WI38 (cell line): ENCODE measurements around the gene GNG11.

Source experiments
- H3K4me3 ChIP-seq: 2 replicates; pipeline ENCODE4 v1.5.1; 2011; ENCODE audit warnings: low read depth, mild to moderate bottlenecking, control low read depth, low read length
- CTCF ChIP-seq: IDR thresholded peaks from 2 replicates; pipeline ENCODE4 v1.5.1; 2012; ENCODE audit warnings: low read depth, mild to moderate bottlenecking, control low read depth, low read length

The GNG11 gene

GRCh38 chr7:93943816-93944540 lies 22.4 kb downstream of the GNG11 start:
- H3K4me3 ChIP-seq = no peak overlapping the region
- no peak for TF ChIP-seq CTCF

GRCh38 chr7:93944673-93945072 lies 23.1 kb downstream of the GNG11 start:
- TF ChIP-seq CTCF = no peak

GRCh38 chr7:93945083-93945482 lies 23.5 kb downstream of the GNG11 start:
- H3K4me3 ChIP-seq = no peak overlapping the region
- no peak for TF ChIP-seq CTCF

More at GRCh38 chr7:93944673-93945072, 23.1 kb downstream of the GNG11 start:
- no peak overlapping the region for H3K4me3 ChIP-seq

GRCh38 chr7:93945756-93946535 lies 24.4 kb downstream of the GNG11 start:
- H3K4me3 ChIP-seq = no peak overlapping the region
- no peak for TF ChIP-seq CTCF

GRCh38 chr7:93948106-93948505 lies 26.6 kb downstream of the GNG11 start:
- no peak for TF ChIP-seq CTCF
- H3K4me3 ChIP-seq = no peak overlapping the region

- no peak overlapping the region for H3K4me3 ChIP-seq
- no peak for TF ChIP-seq CTCF
Measured at GRCh38 chr7:93948873-93949272, 27.3 kb downstream of the GNG11 start.

GRCh38 chr7:93949423-93949822 lies 27.9 kb downstream of the GNG11 start:
- no peak for TF ChIP-seq CTCF
- no peak overlapping the region for H3K4me3 ChIP-seq
